GM19328 (cell line): Measurements from ENCODE around the gene ERVMER34-1.
A peak's percentile ranks its signal among the peaks of the same experiment; 100 is the strongest.

Experiments used
- ATAC-seq: cut with Tn5 transposase; IDR thresholded peaks from one replicate; pipeline ENCODE4 v1.9.1; 2021; ENCODE audit warnings: mild to moderate bottlenecking, moderate library complexity; ENCODE audit not compliant: unreplicated experiment

ERVMER34-1 gene

DNA sequence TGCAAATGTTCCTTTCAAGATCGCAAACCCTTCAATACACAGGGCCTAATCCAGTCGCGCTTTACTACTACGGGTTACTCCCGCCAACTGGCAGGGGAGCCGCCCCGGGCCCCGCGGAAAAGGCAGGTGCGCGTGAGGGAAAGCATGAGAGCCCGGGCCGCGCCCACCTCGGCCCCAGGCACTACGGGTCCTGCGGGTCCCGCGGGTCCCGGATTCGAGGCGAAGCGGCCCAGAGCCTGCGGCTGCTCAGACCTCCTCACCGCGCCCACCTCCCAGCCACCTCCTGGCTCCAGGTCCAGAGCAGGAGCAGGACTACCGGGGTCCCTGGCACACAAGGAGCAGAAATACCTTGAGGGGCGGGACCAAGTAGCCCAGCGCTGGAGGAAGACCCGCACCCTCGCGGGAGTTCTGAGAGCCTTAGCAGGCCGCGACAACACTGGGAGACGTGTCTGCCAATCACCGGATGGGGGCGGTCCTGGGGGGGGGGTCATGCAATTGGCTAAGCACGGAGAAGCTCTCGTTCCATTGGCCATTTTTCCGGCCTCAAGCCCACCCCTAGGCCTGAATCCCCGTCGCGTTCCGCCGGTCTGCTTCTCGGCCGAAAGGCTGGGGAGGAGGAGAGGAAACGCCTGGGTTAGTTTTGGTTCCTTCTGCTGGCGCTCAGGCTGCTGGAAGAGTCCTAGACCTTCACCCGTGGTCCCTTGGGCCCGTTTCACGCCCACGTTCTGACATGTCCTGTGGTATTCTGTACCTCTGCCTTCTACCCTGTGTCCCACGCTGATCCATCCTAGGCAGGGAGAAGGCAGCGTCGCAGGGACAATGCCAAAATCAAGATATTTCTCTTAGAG is 29.0 kb downstream of the ERVMER34-1 start:
- peak; percentile 89 for ATAC-seq

DNA sequence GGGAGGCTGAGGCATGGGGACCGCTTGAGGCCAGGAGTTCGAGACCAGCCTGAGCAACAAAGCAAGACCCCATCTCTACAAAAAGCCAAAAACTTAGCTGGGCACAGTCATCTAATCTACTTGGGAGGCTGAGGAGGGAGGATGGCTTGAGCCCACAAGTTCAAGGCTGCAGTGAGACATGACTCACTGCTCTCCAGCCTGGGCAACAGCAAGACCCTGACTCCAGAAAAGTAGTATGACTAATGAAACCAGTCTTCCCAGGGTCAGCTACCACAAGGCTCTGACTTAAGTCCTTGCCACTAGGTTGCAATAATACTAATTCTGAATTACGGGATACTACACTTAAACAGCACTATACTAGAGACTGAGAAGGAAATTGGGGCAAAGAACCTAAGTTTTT is 33.1 kb downstream of the ERVMER34-1 start:
- ATAC-seq: no peak

DNA sequence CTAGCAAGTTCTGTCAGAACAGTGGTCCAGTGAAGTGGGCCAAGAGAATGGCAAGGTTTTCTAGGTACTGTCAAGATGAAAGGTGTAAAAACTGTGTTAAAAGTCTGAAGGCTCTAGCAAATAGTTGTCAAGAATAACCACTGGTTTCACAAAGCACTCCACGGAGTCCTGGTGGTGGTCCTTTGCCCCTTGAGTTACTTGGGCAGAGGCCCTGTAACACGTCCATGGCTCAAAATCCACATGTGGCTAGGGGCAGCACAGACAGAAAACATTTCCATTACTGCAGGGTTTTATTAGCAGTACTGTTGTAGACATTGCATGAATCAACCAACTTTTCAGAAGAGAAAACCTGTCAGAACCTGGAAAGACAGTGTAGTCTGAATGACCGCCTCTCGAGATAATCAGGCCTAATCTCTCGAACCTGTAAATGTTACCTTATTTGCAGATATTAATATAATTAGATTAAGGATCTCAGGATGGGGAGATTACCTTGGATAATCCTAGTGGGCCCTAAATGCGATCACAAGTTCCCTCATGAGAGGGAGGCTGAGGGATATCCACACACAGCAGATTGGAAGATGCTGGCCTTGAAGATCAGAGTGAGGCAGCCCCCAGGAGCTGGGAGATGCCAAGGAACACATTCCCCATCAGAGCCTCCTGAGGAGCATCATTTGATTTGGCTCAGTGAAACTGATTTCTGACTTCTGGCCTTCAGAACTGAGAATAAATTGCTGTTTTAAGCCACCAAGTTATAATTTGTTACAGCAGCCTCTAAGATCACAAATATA is 34.7 kb downstream of the ERVMER34-1 start:
- no peak for ATAC-seq

DNA sequence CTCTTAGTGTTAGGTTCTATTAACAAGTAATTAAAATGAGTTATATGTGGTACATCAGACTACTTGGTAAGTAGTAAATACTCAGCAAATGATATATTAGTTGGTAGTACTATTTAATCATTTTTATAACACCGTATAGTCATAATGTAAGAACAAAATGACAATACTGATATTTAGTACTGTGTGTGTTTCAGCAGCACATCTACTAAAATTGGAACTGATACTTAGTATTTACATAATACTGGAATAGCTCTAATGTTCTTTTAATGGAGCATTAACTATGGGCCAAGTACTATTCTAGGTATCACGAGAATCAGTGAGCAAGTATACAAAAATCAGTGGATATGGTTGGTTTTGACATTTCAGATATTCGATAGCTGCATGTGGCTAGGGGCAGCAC is 35.3 kb downstream of the ERVMER34-1 start:
- ATAC-seq: no peak

DNA sequence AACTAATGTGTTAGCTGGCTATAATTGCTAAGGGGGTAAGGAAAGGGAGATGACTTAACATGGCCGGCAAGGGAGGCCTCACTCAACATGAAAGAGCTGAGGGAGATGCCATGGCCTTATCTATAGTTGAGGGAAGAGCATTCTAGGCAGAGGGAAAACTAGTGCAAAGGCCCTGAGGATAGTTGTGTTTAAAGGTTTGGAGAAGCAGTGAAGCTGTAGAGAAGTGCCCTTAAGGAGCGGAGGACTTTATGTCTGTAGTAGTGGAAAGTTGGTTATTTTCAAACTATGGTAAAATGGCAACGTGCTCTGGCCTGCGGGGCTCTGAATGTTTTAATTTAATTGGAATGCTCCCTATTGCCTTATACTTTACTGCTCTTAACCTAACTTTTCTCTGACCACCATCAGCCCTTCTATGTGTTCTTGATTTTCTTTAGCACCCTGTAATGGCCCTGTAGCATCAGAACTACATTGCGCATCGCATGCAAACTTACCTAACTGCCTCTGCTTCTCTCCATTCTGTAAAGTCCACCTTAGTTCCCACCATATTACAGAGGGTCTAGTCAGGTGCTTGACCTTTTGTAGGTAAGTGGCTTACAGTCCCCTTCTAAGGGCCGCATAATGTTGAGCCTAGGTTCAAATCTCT is 35.8 kb downstream of the ERVMER34-1 start:
- ATAC-seq: no peak

DNA sequence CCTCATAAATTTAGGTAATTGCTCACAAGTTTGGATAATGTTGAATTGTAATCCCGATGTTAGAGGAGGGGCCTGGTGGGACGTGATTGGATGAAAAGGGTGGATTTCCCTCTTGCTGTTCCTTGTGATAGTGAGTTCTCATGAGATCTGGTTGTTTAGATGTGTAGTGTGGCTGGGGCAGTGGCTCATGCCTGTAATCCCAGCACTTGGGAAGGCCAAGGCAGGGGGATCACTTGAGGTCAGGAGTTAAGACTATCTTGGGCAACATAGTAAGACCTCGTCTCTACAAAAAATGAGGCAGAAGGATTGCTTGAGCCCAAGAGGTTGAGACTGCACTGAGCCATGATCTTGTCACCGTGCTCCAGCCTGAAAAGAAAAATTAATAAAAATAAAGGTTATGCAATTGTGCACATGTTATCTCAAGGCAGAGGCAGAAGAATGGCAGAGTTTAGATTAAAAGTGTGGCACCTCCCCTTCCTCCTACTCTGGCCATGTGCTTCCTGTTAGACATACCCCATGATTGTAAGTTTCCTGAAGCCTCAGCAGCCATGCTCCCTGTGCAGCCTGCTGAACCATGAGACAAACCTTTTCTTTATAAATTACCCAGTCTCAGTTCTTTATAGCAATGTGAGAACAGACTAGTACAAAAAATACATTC is 36.5 kb downstream of the ERVMER34-1 start:
- no peak for ATAC-seq

DNA sequence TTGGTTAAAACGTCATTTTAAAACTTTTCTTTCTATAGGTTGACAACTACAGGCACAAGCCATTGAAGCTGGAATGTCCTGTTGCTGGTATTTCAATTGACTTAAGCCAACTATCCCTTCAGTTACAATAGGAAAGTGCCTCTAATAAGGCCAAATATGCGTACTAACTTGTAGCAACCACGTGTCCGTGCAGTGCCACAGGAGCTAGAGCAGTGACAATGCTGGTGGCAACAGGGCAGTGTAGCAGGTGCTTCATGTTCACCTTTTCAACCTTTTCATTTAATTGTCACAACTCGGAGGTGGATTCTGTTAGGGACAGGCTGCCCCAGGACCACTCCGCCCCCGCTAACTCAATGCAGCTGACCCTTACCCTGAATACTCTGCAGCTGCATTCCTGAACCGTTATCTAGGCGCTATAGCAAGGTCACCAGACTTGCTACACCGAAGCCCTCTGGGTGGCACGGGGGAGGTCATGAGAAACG is 37.7 kb downstream of the ERVMER34-1 start:
- ATAC-seq: no peak

DNA sequence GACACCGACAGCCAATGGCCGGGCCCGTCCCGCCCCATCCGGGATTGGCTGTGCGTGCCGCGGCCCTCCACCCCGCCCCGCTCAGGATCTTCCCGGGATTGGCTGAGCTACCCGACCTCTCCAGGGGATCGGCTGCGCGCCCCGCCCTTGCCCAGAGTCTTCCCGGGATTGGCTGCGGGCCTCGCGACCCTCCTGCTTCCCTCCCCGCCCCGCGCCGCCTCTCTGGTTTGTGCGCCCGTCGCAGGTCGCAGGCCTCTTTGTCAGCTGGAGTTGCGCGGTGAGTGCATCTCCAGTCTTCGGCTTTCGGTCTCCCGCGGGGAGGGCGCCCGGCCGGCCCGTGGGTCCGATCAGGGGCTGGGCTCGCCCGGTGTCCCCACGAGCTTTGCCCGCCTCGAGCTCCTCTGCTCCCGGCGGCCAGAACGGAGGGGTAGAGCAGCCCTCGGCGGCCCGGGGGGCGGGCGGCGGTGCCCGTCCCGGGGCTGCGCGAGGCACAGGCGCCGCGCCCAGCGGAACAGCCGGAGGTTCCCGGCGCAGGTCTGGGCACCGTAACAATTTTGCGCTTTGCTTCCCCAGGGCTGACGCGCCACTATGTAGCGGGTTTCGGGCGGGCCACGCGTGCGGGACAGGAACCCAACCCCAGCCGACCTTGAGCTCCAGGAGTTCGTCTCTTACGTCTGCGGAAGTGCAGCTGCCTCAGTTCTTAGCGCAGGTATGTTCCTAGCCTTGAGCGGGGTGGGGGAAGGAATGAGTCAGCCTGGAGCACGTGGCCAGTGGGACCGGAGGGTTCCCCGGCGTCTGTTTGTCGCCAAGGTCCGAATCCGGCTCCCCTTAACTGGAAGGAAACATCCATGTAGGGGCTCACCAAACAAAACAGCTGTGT is 38.7 kb downstream of the ERVMER34-1 start:
- peak; percentile 89 for ATAC-seq

DNA sequence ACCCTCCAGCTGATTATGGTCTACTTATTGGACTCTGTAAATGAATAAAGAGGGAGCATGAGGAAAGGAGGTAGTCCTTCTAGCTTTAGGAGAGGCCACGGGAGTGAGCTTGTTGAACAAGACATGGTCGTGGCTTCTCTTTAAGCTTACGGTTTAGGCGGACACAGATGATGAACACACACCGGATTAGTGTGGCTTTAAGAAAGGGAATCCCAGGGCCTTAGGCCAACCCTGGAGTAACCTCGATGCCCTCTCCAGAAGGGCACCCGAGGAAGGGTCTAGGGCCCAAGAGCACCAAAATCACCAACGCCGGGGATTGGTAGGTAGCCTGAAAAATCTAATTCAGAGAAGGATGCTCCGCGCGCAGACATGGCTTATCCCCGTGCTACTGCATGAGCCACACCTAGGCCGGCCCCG is 39.4 kb downstream of the ERVMER34-1 start:
- ATAC-seq: peak; percentile 5

DNA sequence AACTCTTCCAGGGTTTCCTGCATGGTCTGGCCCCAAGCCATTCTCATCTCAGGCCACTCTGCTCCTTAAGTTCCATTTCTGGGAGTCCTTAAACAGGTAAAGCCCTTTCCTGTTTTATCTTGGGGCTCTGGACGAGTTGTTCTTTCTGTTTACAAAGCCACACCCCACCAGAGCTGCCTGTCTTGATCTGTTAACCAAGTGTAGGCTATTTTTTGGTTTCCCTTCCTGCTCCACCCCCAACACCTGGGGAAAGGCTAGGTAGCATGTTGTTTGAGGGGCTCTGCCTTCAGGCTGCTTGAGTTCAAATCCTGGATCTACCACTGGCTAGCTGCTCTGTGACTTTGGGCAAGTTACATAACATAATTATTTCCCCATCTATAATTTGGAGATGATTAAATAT is 40.0 kb downstream of the ERVMER34-1 start:
- no peak for ATAC-seq

DNA sequence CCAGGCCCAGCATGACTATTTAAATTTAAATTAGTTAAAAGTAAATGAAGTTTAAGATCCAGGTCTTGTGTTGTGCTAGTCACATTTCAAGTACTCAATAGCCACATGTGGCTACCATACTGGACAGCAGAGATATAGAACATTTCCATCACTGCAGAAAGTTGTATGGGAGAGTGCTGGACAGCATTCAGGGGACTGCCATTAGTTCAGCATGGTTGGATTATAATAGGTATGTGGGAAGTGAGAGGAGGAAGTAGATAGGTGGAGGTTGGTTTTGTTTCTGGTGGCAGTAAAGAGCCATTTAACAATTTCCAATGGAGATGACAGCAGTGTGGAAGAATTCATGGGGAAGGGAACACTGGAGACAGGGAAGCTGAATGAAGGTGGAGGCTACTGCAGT is 42.1 kb downstream of the ERVMER34-1 start:
- ATAC-seq: no peak

DNA sequence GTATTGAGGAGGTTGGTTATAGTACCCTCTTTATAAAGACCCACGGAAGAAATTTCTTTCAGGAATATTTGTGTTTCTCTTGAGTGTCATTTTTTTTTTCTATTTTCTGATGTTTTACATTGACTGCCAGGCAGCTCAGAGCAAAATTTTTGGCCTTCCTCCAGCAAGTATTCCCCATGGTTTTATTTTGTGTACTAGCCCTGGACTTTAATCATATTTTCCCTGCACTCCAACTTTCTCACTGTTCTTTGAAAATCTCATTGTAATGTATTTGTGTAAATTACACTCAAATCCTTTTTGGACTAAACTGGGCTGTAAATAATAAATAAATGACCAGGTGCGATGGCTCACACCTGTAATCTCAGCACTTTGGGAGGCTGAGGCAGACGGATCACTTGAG is 46.6 kb downstream of the ERVMER34-1 start:
- no peak for ATAC-seq

DNA sequence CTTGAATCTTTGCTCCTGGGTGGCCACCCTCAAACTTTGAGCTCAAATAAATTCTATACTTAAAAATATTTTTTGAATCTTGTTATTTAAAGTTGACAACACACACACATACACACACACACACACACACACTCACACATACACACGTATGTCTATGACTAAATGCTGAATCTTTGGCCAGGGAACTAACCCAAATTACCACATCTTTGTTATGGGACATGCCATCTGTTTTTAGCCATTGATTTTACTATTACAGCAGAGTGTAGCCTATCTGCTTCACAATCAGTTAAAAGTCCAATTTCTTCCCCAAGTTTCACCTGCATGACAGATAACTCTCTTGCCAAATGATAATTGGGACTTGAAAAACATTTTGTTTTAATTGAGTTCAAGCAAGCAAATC is 47.1 kb downstream of the ERVMER34-1 start:
- ATAC-seq: no peak

DNA sequence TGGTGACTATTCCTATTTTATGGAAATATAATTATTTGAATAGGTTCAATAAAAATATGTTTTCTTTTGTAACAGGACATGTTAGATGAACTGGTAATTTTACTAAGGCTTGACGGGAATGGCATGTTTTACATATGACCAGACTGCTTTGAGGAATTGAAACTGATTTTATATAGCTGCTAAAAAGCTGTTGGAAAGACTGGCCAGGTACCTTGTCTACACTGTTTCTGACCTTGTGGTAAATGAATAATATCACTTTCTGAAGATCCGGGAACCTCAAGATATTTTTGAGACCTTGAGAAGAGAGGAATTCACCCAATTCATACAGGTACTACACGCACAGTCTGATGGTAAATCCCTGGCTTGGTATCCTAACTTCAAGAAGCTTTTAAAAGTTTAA is 50.0 kb downstream of the ERVMER34-1 start:
- peak; percentile 89 for ATAC-seq

DNA sequence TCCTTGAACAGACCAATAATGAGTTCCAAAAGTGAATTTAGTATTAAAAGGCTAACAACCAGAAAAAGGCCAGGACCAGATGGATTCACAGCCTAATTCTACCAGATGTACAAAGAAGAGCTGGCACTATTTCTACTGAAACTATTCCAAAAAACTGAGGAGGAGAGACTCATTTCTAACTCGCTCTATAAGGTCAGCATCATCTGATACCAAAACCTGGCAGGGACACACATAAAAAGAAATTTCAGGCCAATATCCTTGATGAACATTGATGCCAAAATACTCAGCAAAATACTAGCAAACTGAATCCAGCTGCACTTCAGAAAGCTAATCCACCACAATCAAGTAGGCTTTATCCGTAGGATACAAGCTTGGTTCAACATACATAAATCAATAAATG is 56.3 kb downstream of the ERVMER34-1 start:
- no peak for ATAC-seq

DNA sequence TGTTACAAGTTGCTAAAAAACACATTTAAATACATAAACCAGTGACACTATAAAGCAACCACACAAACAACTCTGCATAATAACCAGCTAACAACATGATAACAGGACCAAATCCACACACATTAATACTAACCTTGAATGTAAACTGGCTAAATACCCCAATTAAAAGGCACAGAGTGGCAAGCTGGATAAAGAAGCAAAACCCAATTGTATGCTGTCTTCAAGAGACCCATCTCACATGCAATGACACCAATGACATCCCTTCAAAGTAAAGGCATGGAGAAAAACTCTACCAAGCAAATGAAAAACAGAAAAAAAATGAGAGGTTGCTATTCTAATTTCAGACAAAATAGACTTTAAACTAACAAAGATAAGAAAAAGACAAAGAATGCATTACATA is 57.7 kb downstream of the ERVMER34-1 start:
- ATAC-seq: no peak
